HepG2 (cell line): ENCODE results near the gene LRP1B. TPM values are rescaled to one million over a fixed set of nuclear protein-coding genes. Genes with fewer than 3 reads are reported as not detected.
A peak's percentile ranks its signal among the peaks of the same experiment; 100 is the strongest.

Experiments
- ATAC-seq: fragments of 200-7000 bp; cut with Tn5 transposase; 3 replicates; pipeline ENCODE4 v1.9.1; 2020; ENCODE audit warnings: mild to moderate bottlenecking, moderate library complexity
- BruUV-seq: library from RNA; stranded (reverse); fragments of 400-500 nt; replicated peaks from 2 replicates; lab custom pipeline; 2021; lab: Mats Ljungman, UMichigan
- CTCF ChIA-PET: fragments of 300-600 bp; formaldehyde crosslinking; extraction: SDS; loops from one replicate; lab custom pipeline; 2021; ENCODE audit warnings: low total read pairs, inconsistent platforms, low intra/inter-chr PET ratio; lab: Yijun Ruan, JAX
- POLR2A ChIA-PET: fragments of 350-600 bp; sonication (Branson Sonifier 250); formaldehyde crosslinking; loops from one replicate; lab custom pipeline; 2020; ENCODE audit warnings: antibody characterized with exemption, inconsistent platforms; lab: Yijun Ruan, JAX
- DNase-seq: peaks from one replicate; pipeline ENCODE4 v3.0.0-alpha.2; 2015; ENCODE audit warnings: low spot score
- FAIRE-seq: peaks from 3 replicates; lab custom pipeline; 2011; peaks lifted over from hg19 to GRCh38; lab: Jason Lieb, UNC
- H2AFZ ChIP-seq: one replicate; pipeline ENCODE4 v1.6.1; 2011; ENCODE audit warnings: low read length, inconsistent platforms
- H3K27ac ChIP-seq: fragments of 300-600 bp; 3 replicates; pipeline ENCODE4 v1.8.0; 2011; ENCODE audit warnings: mixed run types, mild to moderate bottlenecking, mixed read lengths, low read length, inconsistent platforms; ENCODE audit not compliant: insufficient read depth; ENCODE audit errors: extremely low read length
- H3K27me3 ChIP-seq, 2 experiments: fragments of 200-600 bp in 1 of 2; 2 replicates in 1 of 2; 3 replicates in 1 of 2; pipeline versions ENCODE4 v1.6.0 to v1.8.0; 2011; ENCODE audit warnings: low read length in 2 of 2, mild to moderate bottlenecking in 2 of 2, moderate library complexity in 2 of 2, inconsistent platforms in 1 of 2; ENCODE audit not compliant: insufficient read depth in 2 of 2, control insufficient read depth in 1 of 2
- H3K36me3 ChIP-seq, 2 experiments: fragments of 200-600 bp in 1 of 2; replicated peaks in 1 of 2; 2 replicates in 1 of 2; 3 replicates in 1 of 2; pipeline versions ENCODE4 v1.5.1 to v1.8.0; 2011; ENCODE audit warnings: low read length in 2 of 2, inconsistent platforms in 1 of 2; ENCODE audit not compliant: insufficient read depth in 2 of 2, control insufficient read depth in 1 of 2
- H3K4me1 ChIP-seq: 2 replicates; pipeline ENCODE4 v1.5.1; 2012; ENCODE audit warnings: low read length, inconsistent platforms; ENCODE audit not compliant: insufficient read depth
- H3K4me2 ChIP-seq: 2 replicates; pipeline ENCODE4 v1.6.0; 2011; ENCODE audit warnings: low read depth, low read length, inconsistent platforms
- H3K4me3 ChIP-seq, 3 experiments: fragments of 200-600 bp in 1 of 3; sonication (generic), shearing (Covaris generic) in 1 of 3; replicated peaks in 1 of 3; 2 replicates each; pipeline ENCODE4 v1.5.1; 2011 to 2016; ENCODE audit warnings: low read length in 3 of 3, inconsistent platforms in 2 of 3, low read depth in 2 of 3, mild to moderate bottlenecking in 2 of 3, control low read depth in 1 of 3, mixed read lengths in 1 of 3; ENCODE audit not compliant: insufficient read depth in 1 of 3
- H3K79me2 ChIP-seq: one replicate; pipeline ENCODE4 v1.6.1; 2011; ENCODE audit warnings: low read length, inconsistent platforms; ENCODE audit not compliant: insufficient read depth
- H3K9ac ChIP-seq: 2 replicates; pipeline ENCODE4 v1.6.0; 2011; ENCODE audit warnings: mild to moderate bottlenecking, low read depth, low read length, inconsistent platforms; ENCODE audit not compliant: insufficient read depth
- H3K9me3 ChIP-seq: 2 replicates; pipeline ENCODE4 v1.5.1; 2012; ENCODE audit warnings: mild to moderate bottlenecking, low read length
- H4K20me1 ChIP-seq: 2 replicates; pipeline ENCODE4 v1.6.0; 2011; ENCODE audit warnings: inconsistent platforms, mild to moderate bottlenecking, low read length, moderate library complexity; ENCODE audit not compliant: insufficient read depth
- ATF7 ChIP-seq, 2 experiments: fragments of 450-650 bp in 1 of 2; sonication (generic) in 1 of 2; formaldehyde crosslinking in 1 of 2; IDR thresholded peaks; 2 replicates each; pipeline versions ENCODE4 v1.4.0 to v1.6.1; 2016 to 2020; ENCODE audit warnings: antibody characterized with exemption in 1 of 2, mild to moderate bottlenecking in 1 of 2, missing genetic modification reagents in 1 of 2
- ERF ChIP-seq: IDR thresholded peaks from 2 replicates; pipeline ENCODE4 v1.6.1; 2018; ENCODE audit warnings: missing biosample characterization, missing genetic modification reagents
- IKZF4 ChIP-seq: sonication (generic); formaldehyde crosslinking; IDR thresholded peaks from 2 replicates; pipeline ENCODE4 v1.5.1; 2020; ENCODE audit warnings: borderline replicate concordance, mild to moderate bottlenecking, low read depth, missing genetic modification reagents; ENCODE audit errors: not compliant biosample characterization
- MAZ ChIP-seq, 2 experiments: sonication (generic) in 1 of 2; formaldehyde crosslinking in 1 of 2; IDR thresholded peaks; 2 replicates each; pipeline versions ENCODE4 v1.5.0 to v1.6.1; 2012 to 2020; ENCODE audit warnings: low read depth in 2 of 2, mild to moderate bottlenecking in 2 of 2, borderline replicate concordance in 1 of 2, improper control_type of control experiment in 1 of 2, low read length in 1 of 2, missing genetic modification reagents in 1 of 2, moderate library complexity in 1 of 2
- MXI1 ChIP-seq: IDR thresholded peaks from 3 replicates; pipeline ENCODE4 v1.6.1; 2012; ENCODE audit warnings: low read depth, low read length, inconsistent platforms, borderline replicate concordance
- PLRG1 ChIP-seq: fragments of 450-650 bp; conservative IDR thresholded peaks from 2 replicates; pipeline ENCODE4 v1.6.1; 2016
- REL ChIP-seq: sonication (generic); formaldehyde crosslinking; conservative IDR thresholded peaks from 2 replicates; pipeline ENCODE4 v1.8.0; 2022; ENCODE audit warnings: mild to moderate bottlenecking, missing genetic modification reagents, moderate library complexity
- SOX5 ChIP-seq: IDR thresholded peaks from 2 replicates; pipeline ENCODE4 v1.6.1; 2016; ENCODE audit warnings: borderline replicate concordance
- YEATS2 ChIP-seq: sonication (generic); formaldehyde crosslinking; IDR thresholded peaks from 2 replicates; pipeline ENCODE4 v1.4.0; 2020; ENCODE audit warnings: missing genetic modification reagents, borderline replicate concordance
- ZNF235 ChIP-seq: sonication (generic); formaldehyde crosslinking; IDR thresholded peaks from 2 replicates; pipeline ENCODE4 v1.8.1; 2023; ENCODE audit warnings: mild to moderate bottlenecking, missing genetic modification reagents, borderline replicate concordance
- ZNF780A ChIP-seq: sonication (generic); formaldehyde crosslinking; IDR thresholded peaks from 2 replicates; pipeline ENCODE4 v1.8.0; 2022; ENCODE audit warnings: mild to moderate bottlenecking, missing genetic modification reagents, moderate library complexity
- ZSCAN31 ChIP-seq: sonication (generic); formaldehyde crosslinking; IDR thresholded peaks from 2 replicates; pipeline ENCODE4 v1.5.0; 2020; ENCODE audit warnings: low read depth, mild to moderate bottlenecking, missing genetic modification reagents
- WGBS: methylation state at CpG from one replicate; pipeline ENCODE4 v1.1.6; 2017; ENCODE audit warnings: low lambda C conversion rate; 5-methylcytosine and 5-hydroxymethylcytosine counted together
- in situ Hi-C: cut with HindIII; loops from 2 replicates; pipeline ENCODE4 v1.10.0; 2017; ENCODE audit warnings: low pct_unique_long_range_greater_than_20kb; ENCODE audit not compliant: extremely low pct_ligation_motif_present
- intact Hi-C: fragments of 100-400 bp; cut with micrococcal nuclease; formaldehyde crosslinking; loops from one replicate; pipeline ENCODE4 v1.10.0; 2022; ENCODE audit not compliant: unreplicated experiment
- polyA plus RNA-seq, 8 experiments: library from polyadenylated mRNA; depleted of rRNA in 3 of 8; stranded (reverse) in 7 of 8; unstranded in 1 of 8; fragments of >200 nt; fragmentation: Illumina TruSeq in 4 of 8; extraction: Trizol in 4 of 8; gene quantifications; 2 replicates each; pipeline versions ENCODE4 v1.2.1 to v1.2.3, GENCODE V29; 2011 to 2016; ENCODE audit warnings: low read depth in 4 of 8, missing spikeins in 1 of 8, mixed read lengths in 1 of 8; ENCODE audit not compliant: insufficient read depth in 1 of 8
- total RNA-seq, 5 experiments: library from RNA; depleted of rRNA; stranded (reverse); fragments of >200 nt; fragmentation: Illumina TruSeq; extraction: Trizol; gene quantifications; 2 replicates each; pipeline ENCODE4 v1.2.3, GENCODE V29; 2016; ENCODE audit warnings: low read depth in 1 of 5
- TF ChIP-seq, protein P1 (sequence below): sonication (generic); formaldehyde crosslinking; IDR thresholded peaks from 2 replicates; pipeline ENCODE4 v1.4.0; 2020; ENCODE audit warnings: low read depth, mild to moderate bottlenecking, missing genetic modification reagents
- TF ChIP-seq, protein P2 (sequence below): sonication (generic); formaldehyde crosslinking; IDR thresholded peaks from 2 replicates; pipeline ENCODE4 v1.4.0; 2020; ENCODE audit warnings: mild to moderate bottlenecking, missing genetic modification reagents, borderline replicate concordance
- TF ChIP-seq, protein P3 (sequence below): sonication (generic); formaldehyde crosslinking; IDR thresholded peaks from 2 replicates; pipeline ENCODE4 v1.8.1; 2023; ENCODE audit warnings: mild to moderate bottlenecking, missing genetic modification reagents

LRP1B gene
- total and polyA plus RNA-seq, 2 of the 13 experiments (the other 11 are each of a cell fraction or from before 2014, with no cell fraction given): 0.04 TPM; not detected in 1

DNA sequence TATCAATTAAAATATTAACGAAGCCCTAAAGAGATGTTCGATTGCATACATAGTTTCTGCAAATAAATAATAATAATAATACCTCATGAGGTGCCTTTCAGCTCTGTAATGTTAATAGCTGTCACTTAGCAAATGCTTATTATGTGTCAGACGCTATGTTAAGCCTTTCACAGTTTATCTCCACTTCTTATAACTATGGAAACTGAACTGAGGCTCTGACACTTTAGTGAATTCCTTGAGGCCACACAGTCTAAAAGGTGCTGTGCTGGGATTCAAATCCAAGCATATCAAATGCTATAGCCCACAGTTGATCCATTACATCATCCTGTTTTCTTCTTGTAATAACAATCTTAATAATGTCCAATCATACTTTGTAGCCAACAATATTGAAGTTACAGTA, 1779.1 kb downstream of the LRP1B start:
- no peak for ATAC-seq
- no peaks in the 10 kb centered on the region for H3K9me3 ChIP-seq
- no peaks in the 10 kb centered on the region for H4K20me1 ChIP-seq
- no peaks in the 10 kb centered on the region for H3K4me1 ChIP-seq
- no peaks in the 10 kb centered on the region for H3K79me2 ChIP-seq
- H3K9ac ChIP-seq: no peak overlapping the region
- no TSS peak for BruUV-seq
- FAIRE-seq: no peak
- 0% methylated on average over 3 of the region's 3 CpGs for WGBS
- no peak overlapping the region for H3K4me2 ChIP-seq
- in situ Hi-C loops (no loop called here), intact Hi-C loops (no loop called here)
- ChIA-PET POLR2A (no interaction called here), CTCF (no interaction called here)
- no peak overlapping the region for H2AFZ ChIP-seq
- H3K36me3 ChIP-seq: no peaks in the 10 kb centered on the region
- H3K27me3 ChIP-seq: no peaks in the 10 kb centered on the region
- H3K4me3 ChIP-seq: no peak overlapping the region
- TF ChIP-seq, protein P1, sequence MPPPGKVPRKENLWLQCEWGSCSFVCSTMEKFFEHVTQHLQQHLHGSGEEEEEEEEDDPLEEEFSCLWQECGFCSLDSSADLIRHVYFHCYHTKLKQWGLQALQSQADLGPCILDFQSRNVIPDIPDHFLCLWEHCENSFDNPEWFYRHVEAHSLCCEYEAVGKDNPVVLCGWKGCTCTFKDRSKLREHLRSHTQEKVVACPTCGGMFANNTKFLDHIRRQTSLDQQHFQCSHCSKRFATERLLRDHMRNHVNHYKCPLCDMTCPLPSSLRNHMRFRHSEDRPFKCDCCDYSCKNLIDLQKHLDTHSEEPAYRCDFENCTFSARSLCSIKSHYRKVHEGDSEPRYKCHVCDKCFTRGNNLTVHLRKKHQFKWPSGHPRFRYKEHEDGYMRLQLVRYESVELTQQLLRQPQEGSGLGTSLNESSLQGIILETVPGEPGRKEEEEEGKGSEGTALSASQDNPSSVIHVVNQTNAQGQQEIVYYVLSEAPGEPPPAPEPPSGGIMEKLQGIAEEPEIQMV (CRISPR knock-in tag): no peak
- TF ChIP-seq ATF7 (IDR thresholded peaks at IDR 0.05): 0 out of 2 replicates have a peak, but pooled peaks have one; percentile 20
- TF ChIP-seq ATF7 (CRISPR knock-in tag; IDR thresholded peaks at IDR 0.05): no peak
- no peak overlapping the region for H3K27ac ChIP-seq
- DNase-seq: no peak

DNA sequence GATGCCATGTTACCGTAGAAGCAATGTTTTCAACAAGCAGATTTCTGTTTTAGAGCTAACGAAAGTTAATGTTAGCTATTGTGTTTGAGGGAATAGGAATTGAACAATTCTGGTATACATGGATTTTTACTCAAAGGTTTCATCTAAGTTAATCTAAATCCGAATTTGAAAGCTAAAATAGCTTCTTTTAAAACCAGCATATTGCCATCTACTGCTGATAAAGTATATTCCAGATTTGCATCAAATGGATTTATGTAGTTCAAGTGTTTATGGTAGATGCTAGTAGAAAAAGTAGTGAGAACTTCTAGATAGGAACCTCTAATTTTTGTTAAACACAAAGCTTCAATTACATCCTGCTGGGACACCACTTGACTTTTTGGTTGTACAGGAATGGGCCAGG, 1781.1 kb downstream of the LRP1B start:
- no peak for FAIRE-seq
- ChIA-PET POLR2A (no interaction called here), CTCF (no interaction called here)
- in situ Hi-C loops: no loop called here
- no peak for ATAC-seq
- no peak overlapping the region for H3K9ac ChIP-seq
- no peaks in the 10 kb centered on the region for H3K27me3 ChIP-seq
- H2AFZ ChIP-seq: no peak overlapping the region
- H3K4me3 ChIP-seq: no peak overlapping the region
- H4K20me1 ChIP-seq: no peaks in the 10 kb centered on the region
- intact Hi-C loops: no loop called here
- no peaks in the 10 kb centered on the region for H3K4me1 ChIP-seq
- DNase-seq: no peak
- no TSS peak for BruUV-seq
- no peaks in the 10 kb centered on the region for H3K9me3 ChIP-seq
- H3K79me2 ChIP-seq: no peaks in the 10 kb centered on the region
- 3% methylated on average over 3 of the region's 3 CpGs for WGBS
- no peak overlapping the region for H3K27ac ChIP-seq
- H3K36me3 ChIP-seq: no peaks in the 10 kb centered on the region
- no peak overlapping the region for H3K4me2 ChIP-seq
- TF ChIP-seq, protein P2, sequence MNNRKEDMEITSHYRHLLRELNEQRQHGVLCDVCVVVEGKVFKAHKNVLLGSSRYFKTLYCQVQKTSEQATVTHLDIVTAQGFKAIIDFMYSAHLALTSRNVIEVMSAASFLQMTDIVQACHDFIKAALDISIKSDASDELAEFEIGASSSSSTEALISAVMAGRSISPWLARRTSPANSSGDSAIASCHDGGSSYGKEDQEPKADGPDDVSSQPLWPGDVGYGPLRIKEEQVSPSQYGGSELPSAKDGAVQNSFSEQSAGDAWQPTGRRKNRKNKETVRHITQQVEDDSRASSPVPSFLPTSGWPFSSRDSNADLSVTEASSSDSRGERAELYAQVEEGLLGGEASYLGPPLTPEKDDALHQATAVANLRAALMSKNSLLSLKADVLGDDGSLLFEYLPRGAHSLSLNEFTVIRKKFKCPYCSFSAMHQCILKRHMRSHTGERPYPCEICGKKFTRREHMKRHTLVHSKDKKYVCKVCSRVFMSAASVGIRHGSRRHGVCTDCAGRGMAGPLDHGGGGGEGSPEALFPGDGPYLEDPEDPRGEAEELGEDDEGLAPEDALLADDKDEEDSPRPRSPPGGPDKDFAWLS (CRISPR knock-in tag): no peak
- TF ChIP-seq YEATS2 (no peak), MAZ (IDR thresholded peaks at IDR 0.05; ENCODE audit: borderline replicate concordance, low read depth, low read length) (no peak), MAZ (CRISPR knock-in tag; IDR thresholded peaks at IDR 0.05; ENCODE audit: low read depth) (no peak), ZSCAN31 (no peak), PLRG1 (no peak), MXI1 (no peak), ZNF780A (CRISPR knock-in tag) (no peak), ZNF235 (CRISPR knock-in tag) (no peak), SOX5 (CRISPR knock-in tag) (no peak), IKZF4 (CRISPR knock-in tag) (no peak), REL (CRISPR knock-in tag) (no peak), ERF (CRISPR knock-in tag) (no peak)
- TF ChIP-seq, protein P3, sequence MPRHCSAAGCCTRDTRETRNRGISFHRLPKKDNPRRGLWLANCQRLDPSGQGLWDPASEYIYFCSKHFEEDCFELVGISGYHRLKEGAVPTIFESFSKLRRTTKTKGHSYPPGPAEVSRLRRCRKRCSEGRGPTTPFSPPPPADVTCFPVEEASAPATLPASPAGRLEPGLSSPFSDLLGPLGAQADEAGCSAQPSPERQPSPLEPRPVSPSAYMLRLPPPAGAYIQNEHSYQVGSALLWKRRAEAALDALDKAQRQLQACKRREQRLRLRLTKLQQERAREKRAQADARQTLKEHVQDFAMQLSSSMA (CRISPR knock-in tag): no peak
